ENCODE data around the gene TTC16. TPM values are rescaled to one million over a fixed set of nuclear protein-coding genes. Genes with fewer than 3 reads are reported as not detected.

The TTC16 gene, protein sequence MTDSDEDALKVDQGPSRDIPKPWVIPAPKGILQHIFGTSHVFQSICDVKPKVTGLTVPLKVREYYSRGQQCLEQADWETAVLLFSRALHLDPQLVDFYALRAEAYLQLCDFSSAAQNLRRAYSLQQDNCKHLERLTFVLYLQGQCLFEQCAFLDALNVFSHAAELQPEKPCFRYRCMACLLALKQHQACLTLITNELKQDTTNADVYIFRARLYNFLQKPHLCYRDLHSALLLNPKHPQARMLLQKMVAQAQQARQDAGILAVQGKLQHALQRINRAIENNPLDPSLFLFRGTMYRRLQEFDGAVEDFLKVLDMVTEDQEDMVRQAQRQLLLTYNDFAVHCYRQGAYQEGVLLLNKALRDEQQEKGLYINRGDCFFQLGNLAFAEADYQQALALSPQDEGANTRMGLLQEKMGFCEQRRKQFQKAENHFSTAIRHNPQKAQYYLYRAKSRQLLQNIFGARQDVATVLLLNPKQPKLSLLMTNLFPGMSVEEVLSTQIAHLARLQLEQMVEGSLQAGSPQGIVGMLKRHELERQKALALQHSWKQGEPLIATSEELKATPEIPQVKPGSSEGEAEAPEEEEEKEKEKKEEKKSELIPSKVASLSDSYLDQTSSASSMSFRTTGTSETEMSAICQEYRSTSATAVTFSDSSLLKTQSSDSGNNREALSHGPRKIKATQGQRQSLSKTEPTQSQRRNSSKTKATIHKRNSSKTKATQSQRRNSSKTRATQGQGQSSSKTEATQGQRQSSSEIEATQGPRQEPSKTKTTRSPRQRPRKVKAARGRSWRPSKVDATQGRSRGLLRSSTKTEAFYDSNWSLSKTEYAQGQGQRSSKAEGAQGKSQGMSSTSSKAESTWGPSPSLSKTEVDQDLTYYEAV
- total RNA-seq (not detected), polyA plus RNA-seq (under 1 TPM in 2 of 3 donors, not detected in 1; 0.08 to 0.12 TPM)
- long read RNA-seq, donor 1 = 0 reads
- long read RNA-seq, donor 2 = 0 reads
- long read RNA-seq, donor 3 = 0 reads
- long read RNA-seq, donor 4 = 0 reads
- long read RNA-seq, donor 5 = 0 reads
- long read RNA-seq, donor 6 = 0 reads
- long read RNA-seq, donor 7 = 0 reads
- long read RNA-seq, donor 8 = 0 reads
- long read RNA-seq, donor 9 = 0 reads
- long read RNA-seq, donor 10 = 0 reads

DNA sequence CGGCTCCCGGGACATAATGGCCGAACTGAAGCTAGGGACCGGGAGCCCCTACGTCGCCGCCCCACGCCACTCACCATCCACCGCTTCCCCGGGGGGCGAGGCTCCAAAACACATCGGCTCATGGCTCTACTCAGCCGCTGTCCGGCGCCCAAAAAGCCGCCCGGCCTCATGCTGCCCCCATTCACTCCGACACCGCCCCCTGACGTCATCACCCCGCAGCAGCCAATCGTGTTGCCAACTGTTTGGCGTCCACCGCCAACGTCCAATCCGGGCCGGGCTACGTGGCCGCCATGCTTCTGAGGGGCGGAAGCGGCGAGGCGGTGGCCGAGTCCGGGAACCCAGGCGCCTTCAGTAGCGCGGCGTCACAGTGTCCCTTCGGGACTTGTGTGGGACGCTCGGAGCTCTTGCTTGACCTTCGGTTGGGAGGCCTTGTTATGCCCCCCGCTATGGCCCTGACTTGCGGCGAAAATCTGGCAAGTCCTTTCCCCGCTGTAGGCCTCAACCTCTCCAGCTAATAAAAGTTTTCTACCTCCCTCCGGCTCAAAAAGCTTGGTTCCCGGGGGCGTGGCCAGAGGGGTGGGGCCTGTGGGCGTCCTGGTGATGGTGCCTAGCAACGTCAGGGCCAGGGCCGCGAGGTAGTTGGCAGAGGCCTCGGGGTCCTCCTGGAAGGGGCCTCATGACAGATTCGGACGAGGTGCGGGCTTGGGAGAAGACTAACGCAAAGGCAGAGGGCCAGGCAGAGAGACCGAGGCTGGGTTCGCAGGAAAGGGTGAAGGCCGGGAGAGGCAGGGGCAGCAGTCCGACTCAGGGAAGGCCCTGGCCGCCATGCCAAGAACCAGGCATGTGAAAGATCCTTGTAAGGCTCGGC, at the start of gene TTC16, which contains the start of gene PTRH1:
TSS of gene TTC16 (plus strand) at position 610 of the 868 bp plus-strand sequence. CDS start at position 677, 67 bp downstream.
TSS of gene PTRH1 (minus strand) at position 194 of the 868 bp plus-strand sequence. CDS start at position 170, 24 bp downstream.
- TF ChIP-seq POLR2A (IDR thresholded peaks at IDR 0.05) (peak in 1 of 4 donors; percentile 24), EP300 (IDR thresholded peaks at IDR 0.05) (no peak), POLR2AphosphoS5 (IDR thresholded peaks at IDR 0.05) (peak; percentile 51 to 85 (median 63))
- TF ChIP-seq, protein P1, sequence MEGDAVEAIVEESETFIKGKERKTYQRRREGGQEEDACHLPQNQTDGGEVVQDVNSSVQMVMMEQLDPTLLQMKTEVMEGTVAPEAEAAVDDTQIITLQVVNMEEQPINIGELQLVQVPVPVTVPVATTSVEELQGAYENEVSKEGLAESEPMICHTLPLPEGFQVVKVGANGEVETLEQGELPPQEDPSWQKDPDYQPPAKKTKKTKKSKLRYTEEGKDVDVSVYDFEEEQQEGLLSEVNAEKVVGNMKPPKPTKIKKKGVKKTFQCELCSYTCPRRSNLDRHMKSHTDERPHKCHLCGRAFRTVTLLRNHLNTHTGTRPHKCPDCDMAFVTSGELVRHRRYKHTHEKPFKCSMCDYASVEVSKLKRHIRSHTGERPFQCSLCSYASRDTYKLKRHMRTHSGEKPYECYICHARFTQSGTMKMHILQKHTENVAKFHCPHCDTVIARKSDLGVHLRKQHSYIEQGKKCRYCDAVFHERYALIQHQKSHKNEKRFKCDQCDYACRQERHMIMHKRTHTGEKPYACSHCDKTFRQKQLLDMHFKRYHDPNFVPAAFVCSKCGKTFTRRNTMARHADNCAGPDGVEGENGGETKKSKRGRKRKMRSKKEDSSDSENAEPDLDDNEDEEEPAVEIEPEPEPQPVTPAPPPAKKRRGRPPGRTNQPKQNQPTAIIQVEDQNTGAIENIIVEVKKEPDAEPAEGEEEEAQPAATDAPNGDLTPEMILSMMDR (IDR thresholded peaks at IDR 0.05) = no peak
- intact Hi-C loops (cut with DNase I; ENCODE audit: low total_unique reads) = no loop called here
- no peaks in the 10 kb centered on the region for H3K27me3 ChIP-seq
- no peaks in the 10 kb centered on the region for H3K36me3 ChIP-seq
- H3K27ac ChIP-seq = peak within 1 kb of the TSS; percentile 75 to 89 (median 84)
- H3K4me1 ChIP-seq = peaks cover 16 to 25% (median 22%) of the 10 kb centered on the region in 4 donors
- peak; percentile 97 to 99 for DNase-seq
- H3K4me3 ChIP-seq = peak within 1 kb of the TSS; percentile 62 to 85 (median 71)
- 4 to 6% (median 5%) methylated on average over 32 to 65 of the region's 65 CpGs for WGBS, 5 donors
- no peaks in the 10 kb centered on the region for H3K9me3 ChIP-seq

DNA sequence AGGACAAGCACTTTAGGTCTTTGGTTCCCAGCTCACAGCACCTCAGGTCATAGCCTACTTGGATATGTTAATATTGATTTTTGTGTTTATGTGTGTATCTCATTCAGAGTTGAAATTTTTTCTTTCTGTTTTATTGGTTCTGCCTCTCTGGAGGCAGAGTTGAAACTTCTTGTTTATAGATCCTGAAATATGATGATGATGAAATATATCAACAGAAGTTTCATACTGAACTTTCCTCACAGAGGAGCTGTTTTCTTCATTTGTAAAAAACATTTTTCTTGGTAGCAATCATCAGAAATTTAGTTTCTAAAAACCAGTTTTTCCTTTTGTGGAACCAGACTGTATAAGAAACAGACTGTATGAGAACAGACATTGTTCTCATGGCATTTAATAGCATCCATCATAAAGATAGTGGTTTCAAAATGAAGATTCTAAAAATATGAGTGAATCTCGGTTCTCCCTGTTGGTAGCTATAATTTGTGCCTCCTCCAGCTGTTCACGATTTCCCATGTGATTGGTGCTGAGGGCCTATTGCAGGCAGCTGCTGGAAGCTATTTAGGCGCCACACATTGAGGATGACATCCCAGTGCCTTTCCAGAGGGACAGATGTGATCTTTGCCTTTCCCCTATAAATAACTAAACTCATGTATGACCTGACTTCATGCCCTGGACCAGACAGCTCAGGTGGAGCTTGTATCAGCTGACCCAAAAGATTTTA, 48.6 kb upstream of the TTC16 start:
- Histone ChIP-seq H3K27ac (no peak overlapping the region), H3K4me3 (no peak overlapping the region), H3K9me3 (no peaks in the 10 kb centered on the region), H3K27me3 (no peaks in the 10 kb centered on the region), H3K4me1 (no peaks in the 10 kb centered on the region), H3K36me3 (peaks cover 15 to 94% (median 79%) of the 10 kb centered on the region in 4 donors)
- intact Hi-C loops (cut with DNase I; ENCODE audit: low total_unique reads) = no loop called here
- 71 to 88% (median 84%) methylated on average over 3 of the region's 3 CpGs for WGBS, 5 donors
- TF ChIP-seq POLR2AphosphoS5 (IDR thresholded peaks at IDR 0.05) (no peak), POLR2A (IDR thresholded peaks at IDR 0.05) (no peak), EP300 (IDR thresholded peaks at IDR 0.05) (no peak)
- TF ChIP-seq, protein P1 (IDR thresholded peaks at IDR 0.05) = no peak
- DNase-seq = no peak

DNA sequence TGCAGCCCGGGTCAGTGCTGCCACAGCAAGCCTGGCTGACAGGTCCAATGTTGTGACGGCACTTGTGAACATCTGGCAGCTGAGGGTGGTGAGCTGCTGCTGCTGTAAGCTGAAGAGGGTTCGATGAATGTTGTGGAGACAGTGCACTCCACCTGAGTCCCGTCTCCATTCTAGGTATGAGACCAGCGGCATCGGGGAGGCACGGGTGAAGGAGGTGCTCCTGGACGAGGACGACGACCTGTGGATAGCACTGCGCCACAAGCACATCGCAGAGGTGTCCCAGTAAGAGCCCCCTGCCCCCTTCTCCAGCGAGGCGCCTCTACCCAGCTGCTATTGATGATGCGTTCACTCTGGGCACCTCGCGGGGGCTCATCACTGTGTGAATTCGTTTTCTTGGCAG, 48.0 kb upstream of the TTC16 start:
- no peak for DNase-seq
- Histone ChIP-seq H3K27ac (no peak overlapping the region), H3K36me3 (peaks cover 19 to 94% (median 81%) of the 10 kb centered on the region in 4 donors), H3K4me1 (no peaks in the 10 kb centered on the region), H3K27me3 (no peaks in the 10 kb centered on the region), H3K4me3 (no peak overlapping the region), H3K9me3 (no peaks in the 10 kb centered on the region)
- WGBS, 5 donors = 85 to 95% (median 92%) methylated on average over 7 to 18 of the region's 18 CpGs
- intact Hi-C loops (cut with DNase I; ENCODE audit: low total_unique reads) = no loop called here
- no peak for TF ChIP-seq POLR2AphosphoS5 (IDR thresholded peaks at IDR 0.05)
- TF ChIP-seq, protein P1 (IDR thresholded peaks at IDR 0.05) = no peak
- TF ChIP-seq POLR2A (IDR thresholded peaks at IDR 0.05) = no peak
- no peak for TF ChIP-seq EP300 (IDR thresholded peaks at IDR 0.05)
